GM18873 (cell line): ENCODE results near the gene IFI27L2.
A peak's percentile ranks its signal among the peaks of the same experiment; 100 is the strongest.

Experiments used
- ATAC-seq: cut with Tn5 transposase; IDR thresholded peaks from one replicate; pipeline ENCODE4 v1.9.1; 2021; ENCODE audit warnings: mild to moderate bottlenecking, moderate library complexity, moderate number of reproducible peaks; ENCODE audit not compliant: unreplicated experiment, low FRiP score

Gene IFI27L2

DNA sequence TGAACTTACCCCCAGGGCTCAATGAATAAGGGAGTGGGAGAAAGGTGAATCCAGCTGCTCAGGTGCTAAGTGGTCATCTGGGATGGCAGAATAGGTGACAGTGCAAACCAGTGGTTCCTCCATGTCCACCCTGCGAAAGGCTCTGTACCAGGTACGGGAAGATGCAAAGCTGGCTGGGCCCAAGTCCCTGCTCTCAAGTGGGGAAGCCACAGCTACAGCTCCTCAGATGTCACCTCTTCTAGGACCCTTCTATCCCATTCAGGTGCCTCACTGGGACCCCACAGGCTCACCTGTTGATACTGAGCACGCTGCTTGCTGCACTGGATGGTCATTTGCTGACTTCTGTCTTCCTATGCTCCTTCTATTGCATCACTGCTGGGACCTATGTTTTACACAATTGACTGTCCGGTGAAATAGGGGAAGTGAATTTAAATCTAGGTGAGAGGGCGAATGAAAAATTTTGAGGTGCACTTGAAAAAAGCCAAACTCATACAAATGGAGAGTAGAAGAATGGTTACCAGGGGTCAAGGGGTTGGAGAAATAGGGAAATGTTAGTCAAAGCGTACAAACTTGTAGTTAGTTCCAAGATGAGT is 24.4 kb upstream of the IFI27L2 start:
- ATAC-seq, result no peak

DNA sequence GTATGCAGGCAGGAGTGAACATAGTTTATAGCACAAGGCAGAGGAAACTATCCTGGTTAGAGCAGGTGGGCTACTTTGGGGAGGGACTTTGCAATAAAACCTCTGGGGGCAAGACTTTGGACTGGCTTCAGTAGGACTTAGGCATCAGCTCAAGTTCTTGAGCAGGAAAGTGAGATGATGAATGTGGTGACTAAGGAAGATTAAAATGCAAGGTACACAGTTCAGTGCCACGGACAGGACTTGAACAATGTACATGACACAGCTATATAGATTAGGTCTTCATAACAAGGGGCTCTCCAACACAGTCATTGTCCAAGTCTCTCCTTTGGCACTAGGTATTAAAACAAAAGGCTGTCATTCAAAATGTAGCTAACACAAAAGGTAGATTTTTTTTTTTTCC is 23.3 kb upstream of the IFI27L2 start:
- no peak for ATAC-seq

DNA sequence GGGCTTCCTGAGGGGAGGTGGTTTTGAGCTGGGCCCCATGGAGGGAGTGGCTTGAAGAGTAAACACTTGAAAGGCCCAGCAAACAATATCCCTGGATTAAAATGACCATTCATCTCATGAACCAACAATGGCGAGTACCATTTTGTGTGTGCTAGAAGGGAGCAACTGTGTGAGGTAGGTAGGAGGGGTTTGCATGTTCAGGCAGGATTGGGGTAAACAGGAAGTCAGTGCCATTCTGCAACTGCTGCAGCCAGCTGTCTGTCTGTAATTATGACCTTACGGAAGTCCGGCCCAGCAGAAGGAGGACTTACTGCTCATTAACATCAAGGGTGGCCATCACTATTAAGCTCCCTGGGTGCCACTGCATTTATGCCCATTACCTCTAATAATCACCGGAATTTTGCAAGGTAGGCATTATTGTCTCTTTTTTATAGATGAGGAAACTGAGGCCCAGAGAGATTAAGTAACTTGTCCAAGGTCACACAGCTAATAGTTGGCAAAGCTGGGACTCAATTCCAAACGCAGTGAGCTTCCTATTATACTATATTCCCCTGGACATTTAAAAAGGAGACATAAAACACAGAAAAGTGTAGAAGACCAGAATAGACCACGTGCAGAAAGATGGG is 16.6 kb upstream of the IFI27L2 start:
- no peak for ATAC-seq

DNA sequence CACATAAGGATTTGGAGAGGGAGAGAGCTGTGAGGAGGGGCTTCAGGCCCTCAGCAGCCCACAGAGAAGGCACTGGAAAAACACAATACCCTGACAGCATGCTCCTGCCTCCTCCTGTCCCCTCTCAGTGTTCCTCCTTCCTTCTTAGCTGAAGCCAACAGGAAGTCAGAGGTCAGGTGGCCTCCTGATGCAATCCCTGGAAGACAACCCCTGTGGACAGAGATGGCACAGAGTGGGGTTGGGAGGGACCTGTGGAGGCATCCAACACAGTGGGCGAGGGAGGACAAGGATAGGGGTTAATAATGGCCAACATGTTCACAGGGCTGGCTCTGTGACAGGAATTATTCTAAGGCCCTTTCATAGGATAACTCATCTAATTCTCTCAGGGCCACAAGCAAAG is 15.4 kb upstream of the IFI27L2 start:
- no peak for ATAC-seq

DNA sequence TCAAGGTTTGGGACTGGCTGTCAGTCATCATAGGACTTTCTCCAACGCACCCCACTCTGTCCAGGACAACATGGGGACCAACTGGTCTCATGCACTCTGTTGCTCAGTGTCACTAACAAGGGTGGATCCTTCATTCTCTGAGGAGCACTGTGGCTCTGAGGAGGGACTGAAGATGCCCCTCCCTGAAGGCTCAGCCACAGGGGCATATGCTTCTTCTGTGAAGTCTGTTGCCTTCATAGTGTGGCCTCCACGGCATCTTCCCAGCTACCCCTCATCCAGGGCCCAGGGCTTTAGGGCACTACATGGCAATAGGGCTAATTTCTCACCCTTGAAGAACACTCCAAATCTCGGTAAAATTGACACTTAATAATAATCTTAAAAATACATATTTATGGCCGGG is 14.3 kb upstream of the IFI27L2 start:
- ATAC-seq, result no peak

DNA sequence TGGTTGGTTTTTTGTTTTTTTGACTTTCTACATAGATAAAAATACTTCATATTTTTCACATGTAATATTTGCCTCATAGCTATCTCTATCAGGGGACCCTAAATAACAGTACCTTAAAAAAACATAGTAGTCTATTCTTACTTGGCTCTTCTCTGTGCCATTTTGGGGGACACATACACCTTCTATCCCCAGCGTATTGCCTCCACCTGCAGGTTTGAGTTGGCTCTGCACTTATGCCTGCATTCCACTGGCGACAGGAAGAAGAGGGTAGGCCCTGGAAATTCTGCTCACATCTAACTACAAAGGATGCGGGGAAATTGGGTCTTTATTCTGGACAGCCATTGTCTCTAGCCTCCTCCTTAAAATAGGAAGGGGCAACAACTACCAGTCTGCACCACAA is 13.8 kb upstream of the IFI27L2 start:
- no peak for ATAC-seq

DNA sequence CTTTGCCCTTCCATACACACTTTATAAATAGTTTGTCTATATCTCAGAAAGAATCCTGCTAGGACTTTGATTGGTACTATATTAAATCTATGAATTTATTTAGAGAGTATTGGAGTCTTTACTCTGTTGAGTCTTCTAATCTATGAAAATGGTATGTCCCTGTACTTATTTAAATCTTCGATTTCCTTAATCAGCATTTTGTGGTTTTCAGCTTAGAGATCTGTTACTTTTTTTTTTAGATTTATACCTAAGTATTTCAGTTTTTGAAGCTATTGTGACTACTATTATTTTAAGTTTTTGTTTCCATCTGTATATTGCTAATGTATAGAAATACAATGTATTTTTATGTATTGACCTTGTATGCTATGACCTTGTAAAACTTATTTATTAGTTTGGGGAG is 13.4 kb upstream of the IFI27L2 start:
- ATAC-seq, result no peak

DNA sequence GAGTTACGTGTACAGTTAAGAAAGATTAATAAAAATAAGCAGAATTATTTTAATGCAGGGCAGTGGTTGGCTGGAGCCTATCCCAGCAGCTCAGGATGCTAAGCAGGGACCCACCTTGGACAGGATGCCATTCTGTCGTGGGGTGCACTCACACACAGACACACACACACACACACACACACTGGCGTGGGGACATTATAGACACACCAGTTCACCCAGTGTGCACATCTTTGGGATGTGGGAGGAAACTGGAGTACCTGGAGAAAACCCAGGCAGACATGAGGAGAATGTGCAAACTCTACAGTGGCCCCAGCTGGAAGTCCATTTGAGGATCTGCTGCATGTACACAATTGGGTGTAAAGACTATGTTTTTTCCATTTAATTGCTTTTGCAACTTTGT is 12.8 kb upstream of the IFI27L2 start:
- no peak for ATAC-seq

DNA sequence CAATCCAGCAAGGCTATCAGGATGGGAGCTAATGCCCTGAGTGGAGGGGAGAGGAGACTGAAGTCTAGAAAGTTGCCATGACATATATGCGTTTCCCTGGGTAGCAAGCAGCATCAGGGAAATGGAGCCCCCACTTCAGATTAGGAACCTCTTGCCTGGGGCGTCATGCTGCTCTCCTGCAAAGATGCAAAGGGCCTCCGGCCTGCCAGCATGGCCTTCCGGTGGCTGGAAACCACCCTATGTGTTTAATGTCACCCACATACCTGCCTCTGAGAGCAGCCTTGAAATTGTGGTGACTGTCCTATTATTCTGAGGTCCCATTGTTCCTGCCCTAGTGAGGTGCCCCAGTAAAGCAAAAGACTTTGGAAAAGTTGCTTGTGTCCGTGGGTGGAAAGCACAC is 10.0 kb upstream of the IFI27L2 start:
- ATAC-seq, result no peak

DNA sequence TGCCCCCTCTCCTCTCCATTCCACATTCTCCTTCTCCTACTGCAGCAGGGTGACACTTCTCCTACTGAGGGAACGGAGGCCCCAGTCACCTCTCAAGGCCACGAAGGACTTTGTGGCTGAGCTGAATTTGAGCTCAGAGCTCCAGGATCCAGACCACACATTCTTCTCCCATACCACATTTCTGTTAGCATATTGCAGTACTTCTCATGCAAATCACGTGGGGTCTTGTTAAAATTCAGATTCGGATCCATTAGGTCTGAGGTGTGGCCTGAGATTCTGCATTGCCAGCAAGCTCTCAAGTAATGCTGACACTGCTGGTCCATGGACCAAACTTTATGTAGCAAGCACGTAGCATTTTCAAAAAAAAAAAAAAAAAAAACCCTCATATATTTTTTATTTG is 9.6 kb upstream of the IFI27L2 start:
- no peak for ATAC-seq

DNA sequence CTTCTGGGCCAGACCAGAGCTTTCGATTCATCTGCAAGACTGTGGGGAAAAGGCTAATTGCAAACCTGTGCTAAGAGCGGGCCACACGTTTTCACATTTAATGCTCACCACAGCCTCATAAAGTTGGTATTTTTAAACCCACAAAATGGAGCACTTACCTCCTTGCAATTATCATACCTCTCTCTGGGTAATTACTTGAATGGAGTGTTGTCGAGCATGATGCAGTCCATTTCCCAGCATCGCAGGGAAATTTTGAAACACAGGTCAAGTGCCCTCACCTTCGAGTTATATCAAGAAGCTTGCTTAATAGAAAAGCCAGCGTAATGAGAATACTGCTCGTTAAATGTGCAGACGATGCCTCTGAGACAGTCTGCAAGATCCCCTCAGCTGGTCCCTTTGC is 8.8 kb upstream of the IFI27L2 start:
- no peak for ATAC-seq

DNA sequence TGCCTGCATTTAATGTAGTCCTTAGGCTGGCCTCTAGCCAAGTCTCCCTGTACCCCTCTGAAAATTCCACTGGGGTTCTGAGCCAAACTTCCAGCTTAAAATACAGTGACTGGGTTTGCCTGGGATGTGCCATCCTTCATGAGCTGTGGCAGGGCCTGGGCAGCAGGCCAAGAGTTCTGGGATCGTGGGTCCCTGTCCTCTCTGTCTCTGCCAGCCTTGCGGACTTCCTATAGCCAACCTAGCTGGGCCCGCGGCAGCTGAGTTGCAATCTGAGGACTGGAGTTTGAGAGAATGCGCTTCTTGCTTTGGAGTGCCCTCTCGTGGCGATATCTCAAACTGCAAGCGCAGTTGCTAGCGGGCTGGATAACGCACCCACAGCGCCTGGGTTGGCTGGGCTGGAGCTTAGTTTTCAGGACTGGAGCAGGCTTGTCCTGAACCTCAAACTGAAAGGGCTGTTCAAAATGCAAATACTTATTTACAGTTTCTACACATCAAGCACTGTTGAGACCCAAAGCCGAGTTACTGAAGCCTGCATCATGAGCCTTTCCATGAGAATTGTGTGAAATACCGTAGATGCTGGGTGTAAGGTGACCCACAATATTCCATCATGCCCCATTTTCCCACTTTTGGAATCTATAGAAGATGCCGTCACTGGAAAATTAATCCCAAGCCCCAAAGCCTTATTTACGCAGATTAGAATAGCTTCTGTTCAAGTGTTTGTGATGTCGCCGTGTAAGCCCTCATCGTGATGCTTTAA is 7.3 kb upstream of the IFI27L2 start:
- peak; percentile 64 for ATAC-seq

DNA sequence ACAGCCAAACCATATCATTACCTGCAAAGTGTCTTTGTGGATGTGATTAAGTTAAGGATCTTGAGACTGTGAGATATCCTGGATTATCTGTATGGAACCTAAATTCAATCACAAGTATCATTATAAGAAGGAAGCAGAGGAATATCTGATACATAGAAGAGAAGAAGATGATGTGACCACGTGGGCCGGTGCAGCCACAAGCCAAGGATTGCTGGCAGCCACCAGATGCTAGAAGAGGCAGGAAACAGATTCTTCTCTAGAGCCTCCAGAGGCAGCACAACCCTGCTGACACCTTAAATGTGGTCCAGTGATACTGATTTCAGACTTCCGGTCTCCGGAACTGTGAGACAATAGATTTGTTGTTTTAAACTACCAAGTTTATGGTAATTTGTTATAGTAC is 6.1 kb upstream of the IFI27L2 start:
- ATAC-seq, result no peak

DNA sequence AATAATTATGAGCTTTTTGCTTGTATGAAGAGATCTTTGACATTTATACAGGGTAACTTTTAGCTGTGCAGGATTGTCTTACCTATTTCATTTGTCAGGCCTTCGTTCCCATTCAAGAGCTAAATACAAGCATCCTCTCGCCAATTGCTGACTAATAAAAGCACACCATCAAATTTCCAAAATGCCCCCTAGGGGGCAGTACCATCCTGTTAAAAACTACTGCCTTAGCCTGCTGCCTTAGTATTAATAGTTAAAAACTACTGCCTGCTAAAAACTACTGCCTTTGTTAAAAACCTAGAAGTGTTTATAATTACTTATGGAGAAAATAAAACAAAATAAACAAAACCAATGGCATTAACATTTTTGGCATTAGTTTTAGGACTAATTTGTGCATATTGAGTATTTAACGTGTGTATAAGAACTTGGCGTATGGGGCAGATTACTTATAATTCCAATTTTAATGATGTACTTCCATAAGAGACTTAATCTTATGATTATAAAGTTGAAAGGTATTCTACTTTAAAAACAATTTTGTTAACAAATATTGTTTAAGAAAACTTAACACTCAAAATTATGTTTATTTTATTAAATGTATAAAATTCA is 3.0 kb upstream of the IFI27L2 start:
- no peak for ATAC-seq

DNA sequence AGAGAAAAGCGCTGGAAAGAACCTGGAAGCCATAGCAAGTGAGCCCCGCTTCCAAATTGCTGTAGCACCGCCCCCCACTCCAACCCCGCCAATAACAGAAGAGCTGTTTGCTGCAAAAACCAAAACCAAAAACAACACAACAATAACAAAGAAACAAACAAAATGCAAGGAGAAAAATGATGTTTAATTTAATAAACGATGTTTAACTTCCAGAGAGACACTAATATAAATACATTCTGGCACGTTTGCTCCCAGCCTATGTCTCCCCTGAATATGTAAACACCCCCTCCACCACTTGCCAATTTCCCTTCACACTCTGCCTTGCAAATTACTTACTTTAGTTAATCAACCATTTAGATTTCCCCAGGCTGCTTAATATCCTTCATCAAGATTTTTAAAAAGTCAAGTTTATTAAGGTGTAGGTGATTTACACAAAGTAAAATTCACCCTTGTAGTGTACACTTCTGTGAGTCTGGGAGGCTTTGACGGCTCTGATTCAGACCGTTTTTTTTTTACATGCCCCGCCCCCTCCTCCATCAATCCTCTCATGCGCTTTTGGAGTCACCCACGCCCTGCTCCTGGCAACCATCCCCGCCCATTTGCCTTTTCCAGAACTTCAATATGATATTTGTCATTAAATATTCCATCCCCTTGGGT is 482 bp upstream of the IFI27L2 start:
- no peak for ATAC-seq

DNA sequence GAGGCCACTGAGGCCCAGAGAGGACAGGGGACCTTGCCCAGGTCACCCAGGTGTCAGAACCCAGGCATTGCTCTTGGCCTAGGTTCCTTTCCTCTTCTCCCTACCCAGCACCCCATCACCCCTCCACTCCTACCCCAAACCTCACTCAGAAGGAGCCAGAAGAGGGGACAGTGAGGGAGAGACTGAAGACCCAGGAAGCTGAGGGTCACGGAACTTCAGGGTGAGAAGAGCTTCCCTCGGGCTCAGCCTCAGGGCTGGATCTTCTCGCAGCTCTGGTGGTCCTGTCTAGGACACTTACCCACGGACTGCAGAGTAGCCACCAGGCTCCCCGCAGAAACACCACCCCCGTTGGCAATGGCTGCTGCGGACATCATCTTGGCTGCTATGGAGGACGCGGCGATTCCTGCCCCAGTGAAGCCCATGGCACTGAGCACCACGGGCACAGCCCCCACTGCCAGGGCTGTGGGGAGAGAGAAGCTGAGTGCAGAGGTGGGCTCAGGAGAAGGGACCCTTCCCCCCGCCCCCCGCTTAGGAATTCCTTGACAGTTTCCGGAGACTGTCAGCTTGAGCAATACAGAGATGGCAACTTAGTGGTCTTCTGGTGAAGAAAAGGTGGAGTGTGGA is 1.1 kb downstream of the IFI27L2 start:
- ATAC-seq, result no peak

DNA sequence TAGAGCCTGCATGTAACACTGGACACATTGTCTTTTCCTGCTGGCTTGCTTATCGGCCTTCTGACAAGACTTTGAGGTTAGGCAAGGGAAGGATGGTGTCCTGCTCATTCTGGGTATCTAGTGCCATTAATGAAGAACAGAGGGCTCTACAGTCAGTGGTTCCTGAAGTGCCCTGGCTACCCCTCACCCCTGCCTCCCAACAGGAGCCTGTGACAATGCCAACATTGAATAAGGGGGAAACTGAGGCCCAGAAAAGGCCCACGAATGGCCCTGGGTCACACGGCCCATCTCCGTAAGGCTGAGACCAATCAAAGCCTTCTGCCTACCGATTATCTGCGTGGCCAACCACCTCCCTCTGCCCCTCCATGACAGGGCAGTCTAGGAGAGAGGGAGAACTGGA is 2.1 kb downstream of the IFI27L2 start:
- ATAC-seq, result no peak

DNA sequence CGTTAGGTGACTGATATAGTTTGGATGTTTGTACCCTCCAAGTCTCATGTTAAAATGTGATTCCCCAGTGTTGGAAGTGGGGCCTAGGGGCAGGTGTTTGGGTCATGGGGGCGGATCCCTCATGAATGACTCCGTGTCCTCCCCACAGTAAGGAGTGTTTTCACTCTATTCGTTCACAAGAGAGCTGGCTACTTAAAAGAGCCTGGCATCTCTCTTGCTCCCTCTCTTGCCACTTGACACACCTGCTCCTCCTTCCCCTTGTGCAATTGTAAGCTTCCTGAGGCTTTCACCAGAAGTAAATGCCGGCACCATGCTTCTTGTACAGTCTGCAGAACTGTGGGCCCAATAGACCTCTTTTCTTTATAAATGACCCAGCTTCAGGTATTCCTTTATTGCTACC is 2.6 kb downstream of the IFI27L2 start:
- no peak for ATAC-seq

DNA sequence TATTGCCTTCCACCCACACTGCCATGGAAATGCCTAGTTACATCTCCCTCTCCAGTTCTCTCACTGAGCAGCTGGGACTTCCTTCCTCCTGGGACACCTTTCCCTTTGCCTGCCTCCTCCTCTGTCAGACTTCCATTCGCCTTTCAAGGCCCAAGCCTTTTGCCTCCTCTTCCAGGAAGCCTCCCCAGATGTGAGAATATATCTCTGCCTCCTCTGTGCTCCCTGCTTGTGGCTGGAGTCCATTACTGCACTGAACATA is 3.1 kb downstream of the IFI27L2 start:
- no peak for ATAC-seq

DNA sequence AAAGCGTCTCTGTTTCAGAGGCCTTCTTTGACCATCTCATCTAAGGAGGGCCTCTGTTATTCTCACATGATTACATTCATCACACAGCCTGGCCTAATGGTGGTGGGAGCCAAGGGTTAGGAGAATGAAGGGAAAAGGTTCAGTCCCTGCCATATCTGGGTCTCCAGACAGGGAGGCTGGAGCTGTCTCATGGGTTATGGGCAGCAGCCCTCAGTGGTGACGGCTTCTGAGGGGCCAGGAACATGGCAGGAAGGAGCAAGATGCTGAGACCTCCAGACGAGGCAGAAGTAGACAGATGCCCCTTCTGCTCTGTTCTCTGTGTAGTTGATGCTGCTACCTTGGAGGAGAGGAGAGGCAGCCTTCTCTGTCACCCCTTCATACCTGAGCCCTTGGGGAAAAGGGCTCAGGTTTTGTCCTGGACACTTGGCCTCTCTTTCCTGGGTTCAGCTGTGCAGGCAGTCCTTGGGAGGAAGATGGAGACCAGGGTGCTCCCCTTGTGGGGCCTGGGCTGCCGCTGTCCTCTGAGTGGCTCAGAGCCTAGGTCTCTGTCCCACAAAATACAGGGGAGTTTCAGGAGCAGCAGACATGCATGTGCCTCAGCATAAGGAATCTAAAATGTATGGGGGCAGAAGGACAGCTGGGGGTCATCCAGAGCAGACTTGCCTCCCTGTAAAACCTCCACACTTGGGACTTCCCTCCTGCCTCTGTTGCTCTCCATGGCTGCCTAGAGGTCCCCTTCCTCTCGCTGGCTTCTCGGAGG is 3.6 kb downstream of the IFI27L2 start:
- no peak for ATAC-seq
